ENCODE results near the gene LRRC14B.

- TF ChIP-seq CTCF (IDR thresholded peaks at IDR 0.05) (no peak), POLR2AphosphoS5 (IDR thresholded peaks at IDR 0.05) (no peak)
Measured at GRCh38 chr5:231661-232060, 40.4 kb downstream of the LRRC14B start.

Measured in suprapubic skin (tissue), 3 donors.